Measurements from ENCODE around the gene ZNF683. TPM values are rescaled to one million over a fixed set of nuclear protein-coding genes. Genes with fewer than 3 reads are reported as not detected.
A peak's percentile ranks its signal among the peaks of the same experiment; 100 is the strongest.

The ZNF683 gene
- total and polyA plus RNA-seq, 9 of the 15 experiments (the other 6 are each of a cell fraction or from before 2014, with no cell fraction given) = not detected

- peak; percentile 93 for TF ChIP-seq ZNF311 (CRISPR knock-in tag; IDR thresholded peaks at IDR 0.05)
- no peak for TF ChIP-seq POU5F1 (IDR thresholded peaks at IDR 0.05; ENCODE audit: borderline replicate concordance, low read depth, low read length, partially characterized antibody)
- TF ChIP-seq ETV6 (IDR thresholded peaks at IDR 0.05; ENCODE audit: borderline replicate concordance in 1 of 2, low read depth in 2 of 2, low read length in 1 of 2) = 0 out of 4 replicates have a peak, but pooled peaks of 1 of the 2 experiments have one; percentile 6
- peak; percentile 80; the same call in 1 of the 2 replicates for TF ChIP-seq ETV6 (CRISPR knock-in tag; IDR thresholded peaks at IDR 0.05; ENCODE audit: borderline replicate concordance)
- TF ChIP-seq BRCA1 (IDR thresholded peaks at IDR 0.05) = no peak
- TF ChIP-seq BRCA1 (CRISPR knock-in tag; IDR thresholded peaks at IDR 0.05) = 0 out of 2 replicates have a peak, but pooled peaks have one; percentile 98
- TF ChIP-seq CHD4 (IDR thresholded peaks at IDR 0.05; ENCODE audit: insufficient read depth, insufficient replicate concordance, low read depth, low read length, poor library complexity, severe bottlenecking) = no peak
- peak; percentile 96 for TF ChIP-seq RB1 (IDR thresholded peaks at IDR 0.05; ENCODE audit: low read depth)
- TF ChIP-seq, protein P1, sequence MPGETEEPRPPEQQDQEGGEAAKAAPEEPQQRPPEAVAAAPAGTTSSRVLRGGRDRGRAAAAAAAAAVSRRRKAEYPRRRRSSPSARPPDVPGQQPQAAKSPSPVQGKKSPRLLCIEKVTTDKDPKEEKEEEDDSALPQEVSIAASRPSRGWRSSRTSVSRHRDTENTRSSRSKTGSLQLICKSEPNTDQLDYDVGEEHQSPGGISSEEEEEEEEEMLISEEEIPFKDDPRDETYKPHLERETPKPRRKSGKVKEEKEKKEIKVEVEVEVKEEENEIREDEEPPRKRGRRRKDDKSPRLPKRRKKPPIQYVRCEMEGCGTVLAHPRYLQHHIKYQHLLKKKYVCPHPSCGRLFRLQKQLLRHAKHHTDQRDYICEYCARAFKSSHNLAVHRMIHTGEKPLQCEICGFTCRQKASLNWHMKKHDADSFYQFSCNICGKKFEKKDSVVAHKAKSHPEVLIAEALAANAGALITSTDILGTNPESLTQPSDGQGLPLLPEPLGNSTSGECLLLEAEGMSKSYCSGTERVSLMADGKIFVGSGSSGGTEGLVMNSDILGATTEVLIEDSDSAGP (CRISPR knock-in tag; IDR thresholded peaks at IDR 0.05) = no peak
- TF ChIP-seq ZMIZ1 (IDR thresholded peaks at IDR 0.05; ENCODE audit: low read depth in 2 of 2, low read length in 2 of 2) = no peak
- peak; percentile 90 for TF ChIP-seq NR4A1 (CRISPR knock-in tag; IDR thresholded peaks at IDR 0.05)
- peak; percentile 98 for TF ChIP-seq NR4A1 (tag; IDR thresholded peaks at IDR 0.05)
- no peak for TF ChIP-seq CC2D1A (IDR thresholded peaks at IDR 0.05)
- TF ChIP-seq ZNF263 (CRISPR knock-in tag; IDR thresholded peaks at IDR 0.05; ENCODE audit: borderline replicate concordance) = 0 out of 2 replicates have a peak, but pooled peaks have one; percentile 25
- no peak for TF ChIP-seq CHD1 (IDR thresholded peaks at IDR 0.05; ENCODE audit: low read length)
- TF ChIP-seq EWSR1 (IDR thresholded peaks at IDR 0.05; ENCODE audit: borderline replicate concordance, low read depth, partially characterized antibody) = no peak
- no peak for TF ChIP-seq ZNF77 (CRISPR knock-in tag; IDR thresholded peaks at IDR 0.05)
- TF ChIP-seq ZBTB8A (IDR thresholded peaks at IDR 0.05; ENCODE audit: partially characterized antibody) = no peak
- no peak for TF ChIP-seq ZNF785 (CRISPR knock-in tag; IDR thresholded peaks at IDR 0.05)
- peak; percentile 87 for TF ChIP-seq KLF1 (tag; IDR thresholded peaks at IDR 0.05)
- TF ChIP-seq CTCF (IDR thresholded peaks at IDR 0.05 in 2 of 3, conservative IDR thresholded peaks at IDR 0.05 in 1 of 3; ENCODE audit: insufficient read depth in 2 of 3, low read depth in 1 of 3, low read length in 3 of 3) = no peak
- no peak for TF ChIP-seq SETDB1 (IDR thresholded peaks at IDR 0.05; ENCODE audit: low read length)
These were observed 35.9 kb downstream of the ZNF683 start (continued) for GRCh38 chr1:26336477-26337205.
